ENCODE data around the gene VPS8. TPM values are rescaled to one million over a fixed set of nuclear protein-coding genes. Genes with fewer than 3 reads are reported as not detected.

The VPS8 gene
- total and polyA plus RNA-seq, 8 donors: 41.5 to 114 (median 51.3) TPM

GRCh38 chr3:185067173-185067572 lies 255.2 kb downstream of the VPS8 start:
- Histone ChIP-seq H3K9me3 (no peaks in the 10 kb centered on the region), H3K4me3 (no peak overlapping the region), H3K4me1 (no peaks in the 10 kb centered on the region), H3K36me3 (no peaks in the 10 kb centered on the region), H3K27me3 (no peaks in the 10 kb centered on the region), H3K27ac (no peak overlapping the region)
- DNase-seq (no peak), ATAC-seq (no peak)
- intact Hi-C loops (cut with DNase I): loop anchor here in 1 of 2 donors (10.0 kb wide), 1 partner anchor 62 kb away; no protein-coding TSS in a partner anchor
- TF ChIP-seq CTCF (IDR thresholded peaks at IDR 0.05): no peak

- Histone ChIP-seq H3K4me1 (no peaks in the 10 kb centered on the region), H3K27me3 (no peaks in the 10 kb centered on the region), H3K4me3 (no peak overlapping the region), H3K36me3 (no peaks in the 10 kb centered on the region), H3K9me3 (no peaks in the 10 kb centered on the region), H3K27ac (no peak overlapping the region)
- TF ChIP-seq CTCF (IDR thresholded peaks at IDR 0.05): no peak
- DNase-seq (no peak), ATAC-seq (no peak)
- intact Hi-C loops (cut with DNase I): loop anchor here in 1 of 2 donors (10.0 kb wide), 1 partner anchor 65 kb away; no protein-coding TSS in a partner anchor
Observed at GRCh38 chr3:185069037-185070030, 257.4 kb downstream of the VPS8 start.

GRCh38 chr3:185070491-185071286 lies 258.7 kb downstream of the VPS8 start:
- intact Hi-C loops (cut with DNase I): no loop called here
- Histone ChIP-seq H3K27ac (no peak overlapping the region), H3K4me1 (no peaks in the 10 kb centered on the region), H3K4me3 (no peak overlapping the region), H3K27me3 (no peaks in the 10 kb centered on the region), H3K36me3 (no peaks in the 10 kb centered on the region), H3K9me3 (no peaks in the 10 kb centered on the region)
- TF ChIP-seq CTCF (IDR thresholded peaks at IDR 0.05): no peak
- ATAC-seq (peak; percentile 60), DNase-seq (no peak)

GRCh38 chr3:185071287-185071800 lies 259.4 kb downstream of the VPS8 start:
- Histone ChIP-seq H3K27me3 (no peaks in the 10 kb centered on the region), H3K4me1 (no peaks in the 10 kb centered on the region), H3K9me3 (no peaks in the 10 kb centered on the region), H3K36me3 (no peaks in the 10 kb centered on the region), H3K4me3 (no peak overlapping the region), H3K27ac (no peak overlapping the region)
- intact Hi-C loops (cut with DNase I): no loop called here
- ATAC-seq (no peak), DNase-seq (no peak)
- no peak for TF ChIP-seq CTCF (IDR thresholded peaks at IDR 0.05)

Data from left lung (tissue), 10 donors.